ENCODE measurements around the gene SZT2.

DNA sequence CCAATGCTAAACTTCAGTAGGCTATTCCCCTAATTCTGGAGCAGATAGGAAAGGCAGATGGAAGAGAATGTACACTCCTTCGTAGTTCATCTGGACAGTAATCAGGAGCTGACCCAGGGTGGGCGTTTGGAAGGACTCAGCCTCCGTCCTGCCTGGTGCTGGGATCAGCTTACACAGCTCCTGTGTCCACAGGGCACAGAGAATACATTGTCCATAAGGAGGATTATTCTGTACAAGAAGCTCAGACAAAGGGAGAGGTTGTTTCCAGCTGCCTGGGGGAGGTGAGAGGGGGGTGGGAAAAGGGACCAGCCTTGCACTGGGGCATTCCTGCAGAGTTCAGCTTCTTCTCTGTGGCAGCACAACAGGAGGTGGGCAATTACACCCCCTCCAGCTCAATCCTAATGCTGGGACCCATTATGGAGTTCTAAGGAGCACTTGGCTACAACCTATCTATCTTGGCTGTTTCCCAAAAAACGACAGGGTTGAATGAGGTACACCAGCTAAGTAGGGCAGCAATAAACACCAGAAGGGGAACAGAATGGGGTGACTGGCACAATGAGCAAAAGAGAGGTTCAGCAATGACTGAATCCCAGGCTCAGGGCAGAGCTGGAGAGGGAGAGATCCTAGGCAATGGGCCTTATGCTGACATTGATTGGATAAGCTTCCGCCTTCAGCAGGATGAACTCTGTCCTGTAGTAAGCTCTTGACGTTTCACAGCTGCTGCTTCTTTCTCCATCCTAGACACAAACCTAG lies 7.5 kb upstream of the SZT2 start:
- TF ChIP-seq YY1 (IDR thresholded peaks at IDR 0.05; ENCODE audit: low read depth, low read length): no peak
- TF ChIP-seq KDM1A (IDR thresholded peaks at IDR 0.05; ENCODE audit: borderline replicate concordance): no peak

Data from GM12878 (cell line).